Right cardiac atrium (tissue), 5 donors: Measurements from ENCODE around the gene UTP25. TPM values are rescaled to one million over a fixed set of nuclear protein-coding genes. Genes with fewer than 3 reads are reported as not detected.

Source experiments
- ATAC-seq, 2 donors: fragments of 200-7000 bp; cut with Tn5 transposase; one replicate each; pipeline versions ENCODE4 v1.8.0 to v1.9.1; 2020; ENCODE audit warnings: moderate library complexity in 2 of 2, mild to moderate bottlenecking in 1 of 2
- DNase-seq, 3 donors: peaks; one replicate each; pipeline ENCODE4 v3.0.0-alpha.2; 2020
- H3K27ac ChIP-seq: one replicate; pipeline ENCODE4 v1.5.1; 2013; ENCODE audit warnings: mild to moderate bottlenecking, low read length, control low read depth, moderate library complexity
- H3K27me3 ChIP-seq: one replicate; pipeline ENCODE4 v1.6.1; 2013; ENCODE audit not compliant: control insufficient read depth, insufficient read depth
- H3K4me1 ChIP-seq: one replicate; pipeline ENCODE4 v1.6.1; 2013; ENCODE audit warnings: low read length; ENCODE audit not compliant: control insufficient read depth, insufficient read depth
- H3K4me3 ChIP-seq: one replicate; pipeline ENCODE4 v1.5.1; 2013; ENCODE audit warnings: low read length, control low read depth
- H3K9me3 ChIP-seq: one replicate; pipeline ENCODE4 v1.6.1; 2013; ENCODE audit warnings: low read length; ENCODE audit not compliant: control insufficient read depth
- WGBS: extraction: QIAGEN DNeasy Blood & Tissue Kit; methylation state at CpG from one replicate; pipeline ENCODE4 v1.1.7; 2013; 5-methylcytosine and 5-hydroxymethylcytosine counted together
- intact Hi-C, 4 donors: fragments of 100-400 bp; cut with DNase I; formaldehyde crosslinking; loops; one replicate each; pipeline versions ENCODE4 v1.11.0 to v1.14.0; 2022 to 2023
- polyA plus RNA-seq: library from polyadenylated mRNA; stranded (reverse); fragments of 200-250 nt; gene quantifications from one replicate; pipeline ENCODE4 v1.2.3, GENCODE V29; 2013
- total RNA-seq, 4 donors: library from RNA; stranded (reverse); fragmentation: NEBNext Ultra II Directional; extraction: Animal tissue kit (Norgen Biotek cat#: 25700); gene quantifications; one replicate each; pipeline ENCODE4 v1.2.1, GENCODE V29; 2021
- donor health status: healthy with polysubstance abuse.
- donor health status: DM: no; HTN: yes; CAD: no.
- donor health status: DM: no; HTN: no; CAD: no.
- donor health status: DM: no; HTN: yes; CAD: no; lungs with severe emphysema.
- donor health status: DM: yes; HTN: yes; CAD: no.

The UTP25 gene
- total and polyA plus RNA-seq, 5 donors: 1.2 to 3.1 (median 2.9) TPM

- intact Hi-C loops: no loop called here
- peak within 1 kb of the TSS; percentile 32 for H3K27ac ChIP-seq
- DNase-seq: peak; percentile 83 to 94 (median 93)
- 7% methylated on average over 46 of the region's 46 CpGs for WGBS
- no peaks in the 10 kb centered on the region for H3K9me3 ChIP-seq
- H3K4me3 ChIP-seq: peak within 1 kb of the TSS; percentile 49
- peak; percentile 90 for ATAC-seq
- H3K27me3 ChIP-seq: no peaks in the 10 kb centered on the region
- peaks cover 4% of the 10 kb centered on the region for H3K4me1 ChIP-seq
Measured at GRCh38 chr1:209805875-209806760, 21.7 kb upstream of the UTP25 start, which contains the start of gene IRF6. TSS of gene IRF6 (minus strand) at chr1:209806142. CDS start at chr1:209801413, 4,729 bp downstream.

GRCh38 chr1:209807509-209807908 lies 20.3 kb upstream of the UTP25 start:
- no peak overlapping the region for H3K27ac ChIP-seq
- WGBS: 77% methylated on average over 4 of the region's 4 CpGs
- DNase-seq: no peak
- ATAC-seq: no peak
- no peaks in the 10 kb centered on the region for H3K9me3 ChIP-seq
- intact Hi-C loops: no loop called here
- H3K4me1 ChIP-seq: peaks cover 4% of the 10 kb centered on the region
- no peak overlapping the region for H3K4me3 ChIP-seq
- no peaks in the 10 kb centered on the region for H3K27me3 ChIP-seq

- H3K9me3 ChIP-seq: no peaks in the 10 kb centered on the region
- intact Hi-C loops: no loop called here
- H3K27me3 ChIP-seq: no peaks in the 10 kb centered on the region
- H3K4me1 ChIP-seq: peaks cover 4% of the 10 kb centered on the region
- peak overlapping the region; percentile 87 for H3K27ac ChIP-seq
- DNase-seq: peak; percentile 44 to 72 (median 71)
- no peak overlapping the region for H3K4me3 ChIP-seq
- ATAC-seq: peak; percentile 73 to 79
Measured at GRCh38 chr1:209808059-209808581, 19.7 kb upstream of the UTP25 start.

DNA sequence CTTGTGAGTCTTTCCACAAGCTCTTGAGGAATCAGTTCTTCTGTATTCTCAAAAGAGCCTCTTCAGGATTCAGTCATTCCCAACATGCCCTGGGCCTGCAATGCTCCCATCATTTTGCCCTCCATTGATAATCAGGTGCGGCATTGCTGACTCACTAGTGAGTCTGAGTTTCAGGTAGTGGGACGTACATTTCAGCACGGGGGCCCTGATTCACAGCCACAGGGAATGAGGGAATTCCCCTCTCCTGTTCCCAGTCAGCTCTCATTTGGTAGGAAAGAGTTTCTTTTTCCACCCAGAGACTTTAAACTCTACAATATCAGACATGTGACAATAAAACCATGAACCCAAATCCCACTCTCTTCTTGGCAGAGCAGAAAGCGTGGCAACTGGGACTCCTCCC lies 18.2 kb upstream of the UTP25 start:
- no peak overlapping the region for H3K27ac ChIP-seq
- H3K9me3 ChIP-seq: no peaks in the 10 kb centered on the region
- H3K27me3 ChIP-seq: no peaks in the 10 kb centered on the region
- H3K4me3 ChIP-seq: no peak overlapping the region
- peaks cover 4% of the 10 kb centered on the region for H3K4me1 ChIP-seq
- intact Hi-C loops: no loop called here
- WGBS: 92% methylated on average over 4 of the region's 4 CpGs
- DNase-seq: no peak
- ATAC-seq: no peak

DNA sequence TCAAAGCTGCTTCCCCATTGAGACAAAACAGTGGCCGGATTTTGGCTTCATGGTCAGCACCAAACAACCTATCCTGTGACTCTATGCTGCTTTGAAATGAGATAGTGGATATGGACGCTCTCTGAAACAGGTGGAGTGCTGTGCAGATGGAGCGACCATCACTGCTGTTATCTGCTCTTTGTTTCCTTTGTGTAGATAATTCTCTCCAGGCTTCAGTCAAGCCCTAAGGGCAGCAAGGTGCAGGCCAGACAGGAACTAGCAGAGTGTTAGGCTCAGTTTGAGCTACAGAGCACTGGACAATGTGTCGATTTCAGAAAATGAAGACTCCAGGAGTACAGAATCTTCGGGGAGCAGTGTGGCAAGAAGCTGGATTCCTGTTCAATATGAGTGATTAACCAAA lies 17.0 kb upstream of the UTP25 start:
- intact Hi-C loops: no loop called here
- no peak overlapping the region for H3K4me3 ChIP-seq
- no peaks in the 10 kb centered on the region for H3K9me3 ChIP-seq
- no peak overlapping the region for H3K27ac ChIP-seq
- peaks cover 4% of the 10 kb centered on the region for H3K4me1 ChIP-seq
- ATAC-seq (no peak), DNase-seq (no peak)
- 78% methylated on average over 5 of the region's 5 CpGs for WGBS
- H3K27me3 ChIP-seq: no peaks in the 10 kb centered on the region

DNA sequence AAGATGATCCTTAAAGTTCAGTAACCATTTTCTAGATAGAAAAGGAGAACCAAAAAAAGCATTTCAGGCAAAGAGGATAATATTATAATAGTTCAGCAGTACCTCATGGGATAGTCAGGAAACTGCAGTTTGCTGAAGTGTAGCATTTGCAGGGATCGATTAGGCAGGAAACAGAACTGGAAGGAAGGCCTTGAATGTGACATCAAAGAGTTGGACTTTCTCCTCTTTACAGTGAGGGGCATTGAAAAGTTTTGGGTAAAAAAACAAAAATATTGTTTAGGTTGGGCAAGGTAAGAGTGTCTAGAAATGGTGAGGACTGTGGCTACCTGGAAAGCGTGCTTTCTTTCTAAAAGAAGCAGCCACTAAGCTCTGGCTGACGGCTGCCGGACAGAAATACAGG lies 13.9 kb upstream of the UTP25 start:
- H3K4me3 ChIP-seq: no peak overlapping the region
- WGBS: 87% methylated on average over 4 of the region's 4 CpGs
- no peaks in the 10 kb centered on the region for H3K27me3 ChIP-seq
- no peak for DNase-seq
- H3K9me3 ChIP-seq: no peaks in the 10 kb centered on the region
- H3K27ac ChIP-seq: no peak overlapping the region
- ATAC-seq: no peak
- intact Hi-C loops: no loop called here
- H3K4me1 ChIP-seq: no peaks in the 10 kb centered on the region

DNA sequence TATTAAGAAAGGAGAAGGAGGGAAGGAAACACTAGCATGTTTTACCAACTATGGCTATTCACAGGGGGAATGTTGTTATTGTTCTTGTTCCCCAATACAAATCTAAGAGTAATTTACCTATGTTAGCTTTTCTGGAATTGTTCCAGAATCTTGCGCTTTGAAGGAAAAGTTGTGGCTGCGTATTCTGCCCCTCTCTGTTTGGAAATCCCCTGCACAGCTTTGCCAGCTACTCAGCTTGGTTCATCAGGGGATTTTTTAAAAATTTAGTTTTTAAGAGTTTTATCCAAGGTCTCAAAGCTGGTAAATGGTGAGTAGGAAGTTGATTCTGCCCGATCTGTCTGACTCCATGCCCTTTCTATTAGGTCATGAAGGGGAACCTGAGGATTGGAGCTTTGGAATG lies 12.3 kb upstream of the UTP25 start:
- H3K27me3 ChIP-seq: no peaks in the 10 kb centered on the region
- H3K9me3 ChIP-seq: no peaks in the 10 kb centered on the region
- no peaks in the 10 kb centered on the region for H3K4me1 ChIP-seq
- no peak overlapping the region for H3K27ac ChIP-seq
- ATAC-seq: no peak
- DNase-seq: no peak
- WGBS: 75% methylated on average over 3 of the region's 3 CpGs
- intact Hi-C loops: no loop called here
- no peak overlapping the region for H3K4me3 ChIP-seq

DNA sequence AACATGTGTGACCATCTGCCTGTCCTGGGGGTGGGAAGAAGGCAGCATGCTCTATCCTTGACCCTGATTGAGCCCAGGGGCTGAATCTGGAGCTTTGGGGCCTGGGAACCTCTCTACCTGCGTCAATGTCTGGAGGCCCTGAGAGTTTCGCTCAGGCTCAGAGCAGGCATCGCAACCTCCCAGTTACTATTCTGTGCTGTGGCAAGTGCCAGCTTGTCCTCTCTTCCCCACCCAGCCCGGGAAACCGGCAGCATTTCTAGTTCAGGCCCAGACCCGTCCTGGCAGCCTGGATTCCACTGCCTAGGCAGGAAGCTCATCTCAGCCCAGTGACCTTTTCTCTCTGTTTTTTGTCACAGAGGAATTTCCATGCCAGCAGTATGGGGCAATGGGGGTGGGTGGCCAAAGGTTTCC lies 11.8 kb upstream of the UTP25 start:
- Histone ChIP-seq H3K4me3 (no peak overlapping the region), H3K27me3 (no peaks in the 10 kb centered on the region), H3K4me1 (no peaks in the 10 kb centered on the region), H3K27ac (no peak overlapping the region), H3K9me3 (no peaks in the 10 kb centered on the region)
- DNase-seq: no peak
- WGBS: 73% methylated on average over 6 of the region's 6 CpGs
- intact Hi-C loops: no loop called here
- peak in 1 of 2 donors; percentile 19 for ATAC-seq

GRCh38 chr1:209816923-209817322 lies 10.8 kb upstream of the UTP25 start:
- Histone ChIP-seq H3K4me1 (no peaks in the 10 kb centered on the region), H3K4me3 (no peak overlapping the region), H3K9me3 (no peaks in the 10 kb centered on the region), H3K27me3 (no peaks in the 10 kb centered on the region), H3K27ac (no peak overlapping the region)
- 76% methylated on average over 3 of the region's 3 CpGs for WGBS
- ATAC-seq (no peak), DNase-seq (no peak)
- intact Hi-C loops: no loop called here

GRCh38 chr1:209817691-209818090 lies 10.1 kb upstream of the UTP25 start:
- Histone ChIP-seq H3K27ac (no peak overlapping the region), H3K4me3 (no peak overlapping the region), H3K9me3 (no peaks in the 10 kb centered on the region), H3K27me3 (no peaks in the 10 kb centered on the region), H3K4me1 (no peaks in the 10 kb centered on the region)
- ATAC-seq: no peak
- WGBS: 87% methylated on average over 1 of the region's 1 CpG
- no peak for DNase-seq
- intact Hi-C loops: no loop called here

DNA sequence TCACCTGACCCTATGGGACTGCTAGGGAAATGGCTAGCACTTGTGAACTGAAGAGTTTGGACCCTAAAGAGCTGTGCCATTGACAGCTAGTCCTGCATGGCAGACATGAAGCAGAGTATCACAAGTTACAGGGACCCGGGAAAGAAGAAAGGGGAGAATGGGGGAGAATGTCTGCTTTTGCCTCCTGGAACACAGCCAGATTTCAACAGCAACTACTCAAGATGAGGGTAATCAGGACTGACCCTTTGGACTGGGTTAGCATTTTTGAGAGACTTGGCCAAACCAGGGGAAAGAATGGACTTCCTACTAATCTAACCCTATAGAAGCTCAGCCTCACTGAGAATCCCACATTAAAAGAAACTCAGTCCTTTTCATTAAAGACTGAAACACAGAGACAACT lies 8.7 kb upstream of the UTP25 start:
- Histone ChIP-seq H3K27ac (no peak overlapping the region), H3K27me3 (no peaks in the 10 kb centered on the region), H3K9me3 (no peaks in the 10 kb centered on the region), H3K4me1 (no peaks in the 10 kb centered on the region), H3K4me3 (no peak overlapping the region)
- intact Hi-C loops: no loop called here
- 22% methylated on average over 1 of the region's 1 CpG for WGBS
- no peak for DNase-seq
- no peak for ATAC-seq
